HG03565 (cell line): ENCODE measurements around the gene RHOH.
"Not testable (repeated sequence)": the region's sequence is repeated elsewhere in the genome, so short reads cannot be mapped to it uniquely, and the experiment has no call there.

Experiments
- ATAC-seq: cut with Tn5 transposase; IDR thresholded peaks from one replicate; pipeline ENCODE4 v1.9.1; 2021; ENCODE audit warnings: mild to moderate bottlenecking, moderate library complexity; ENCODE audit not compliant: unreplicated experiment

RHOH gene

DNA sequence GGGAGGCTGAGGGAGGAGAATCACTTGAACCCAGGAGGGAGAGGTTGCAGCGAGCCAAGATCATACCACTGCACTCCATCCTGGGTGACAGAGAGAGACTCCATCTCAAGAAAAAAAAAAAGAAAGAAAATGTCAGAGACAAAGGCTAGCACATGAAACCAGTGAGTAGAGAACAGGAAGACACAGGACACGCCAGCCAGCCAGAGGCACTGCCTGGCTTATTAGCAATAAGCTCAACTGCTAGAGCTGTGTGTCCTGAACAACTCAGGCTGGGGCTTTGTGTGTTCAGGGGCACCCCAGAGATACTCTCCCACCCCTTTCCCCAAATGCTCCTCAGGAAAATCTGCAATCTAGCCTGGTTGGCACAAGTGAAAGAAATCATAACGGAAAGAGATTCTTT is 60.0 kb downstream of the RHOH start:
- no peak for ATAC-seq

- ATAC-seq, result no peak
Measured at GRCh38 chr4:40258627-40259026, 61.8 kb downstream of the RHOH start.

DNA sequence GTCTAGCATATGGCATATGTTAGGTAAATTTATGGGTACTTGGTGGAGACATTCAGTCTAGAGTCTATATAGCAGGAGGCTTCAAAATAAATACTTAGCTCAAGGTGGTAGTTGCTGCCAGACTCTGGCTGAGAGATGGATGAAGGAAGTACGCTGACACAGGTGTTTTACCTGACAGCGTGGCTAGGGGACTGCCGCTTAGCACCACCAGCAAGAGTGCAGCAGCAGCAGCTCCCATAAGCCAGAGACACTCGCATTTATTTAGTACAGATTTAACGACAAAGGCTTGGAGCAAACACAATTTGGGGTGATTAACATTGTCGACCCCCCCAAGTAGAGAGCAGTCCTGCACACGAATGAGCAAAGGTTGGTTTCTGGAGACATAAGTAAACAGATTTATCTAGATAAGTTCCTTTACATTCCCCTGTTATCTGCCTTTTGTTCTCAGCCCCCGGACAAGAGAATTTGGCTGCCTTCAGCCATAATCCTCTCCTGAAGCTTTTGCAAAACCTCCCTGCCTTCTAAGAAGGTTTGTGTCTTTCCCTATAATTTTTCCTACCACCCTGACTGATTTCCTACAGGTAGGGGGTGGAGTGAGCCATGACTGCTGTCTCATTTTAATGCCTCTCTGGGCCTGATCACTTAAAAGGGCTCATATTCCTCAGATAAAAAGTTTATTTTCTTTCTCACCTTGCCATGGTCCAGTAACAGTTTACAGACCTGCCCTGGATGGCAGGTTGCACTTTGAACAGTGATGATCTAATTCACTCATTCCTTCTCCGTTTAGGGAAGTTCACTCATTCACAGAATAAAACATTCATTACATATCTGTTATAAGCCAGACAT is 64.6 kb downstream of the RHOH start:
- no peak for ATAC-seq

GRCh38 chr4:40262077-40262528 is 65.3 kb downstream of the RHOH start:
- ATAC-seq, result no peak

DNA sequence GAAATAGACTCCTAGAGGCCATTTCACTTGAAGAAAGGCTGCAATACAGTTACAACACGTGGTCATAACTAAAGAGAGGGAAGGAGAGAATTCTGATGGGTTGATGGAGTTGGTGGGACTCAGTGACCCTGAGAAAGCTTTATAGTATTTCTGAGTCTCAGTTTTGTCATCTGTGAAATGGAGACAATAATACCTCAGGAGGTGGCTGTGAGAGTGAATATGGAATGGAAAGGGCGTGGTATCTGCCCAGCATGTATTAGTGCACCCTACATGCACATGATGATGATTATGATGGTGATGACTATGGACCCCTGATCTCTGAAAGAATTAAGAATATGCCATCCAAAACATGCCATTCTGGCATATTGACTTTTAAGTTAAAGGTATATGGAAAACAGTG is 66.0 kb downstream of the RHOH start:
- no peak for ATAC-seq

DNA sequence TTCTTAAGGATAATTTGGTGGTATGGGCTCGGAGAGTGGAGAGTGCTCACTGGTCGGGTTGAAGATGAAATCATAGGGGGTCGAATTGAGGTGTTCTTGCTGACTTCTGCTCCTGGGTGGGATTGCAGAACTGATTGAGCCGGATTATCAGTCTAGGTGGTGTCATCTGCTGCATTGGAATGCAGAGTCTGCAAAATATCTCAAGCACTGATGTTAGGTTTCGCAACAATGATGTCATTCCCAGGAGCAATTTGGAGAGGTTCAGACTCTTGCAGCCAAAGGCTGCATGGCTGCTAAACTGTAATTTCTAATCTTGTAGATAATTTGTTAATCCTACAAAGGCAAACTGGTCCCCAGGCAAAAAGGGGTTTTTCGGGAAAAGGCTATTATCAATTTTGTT is 67.7 kb downstream of the RHOH start:
- ATAC-seq, result no peak

DNA sequence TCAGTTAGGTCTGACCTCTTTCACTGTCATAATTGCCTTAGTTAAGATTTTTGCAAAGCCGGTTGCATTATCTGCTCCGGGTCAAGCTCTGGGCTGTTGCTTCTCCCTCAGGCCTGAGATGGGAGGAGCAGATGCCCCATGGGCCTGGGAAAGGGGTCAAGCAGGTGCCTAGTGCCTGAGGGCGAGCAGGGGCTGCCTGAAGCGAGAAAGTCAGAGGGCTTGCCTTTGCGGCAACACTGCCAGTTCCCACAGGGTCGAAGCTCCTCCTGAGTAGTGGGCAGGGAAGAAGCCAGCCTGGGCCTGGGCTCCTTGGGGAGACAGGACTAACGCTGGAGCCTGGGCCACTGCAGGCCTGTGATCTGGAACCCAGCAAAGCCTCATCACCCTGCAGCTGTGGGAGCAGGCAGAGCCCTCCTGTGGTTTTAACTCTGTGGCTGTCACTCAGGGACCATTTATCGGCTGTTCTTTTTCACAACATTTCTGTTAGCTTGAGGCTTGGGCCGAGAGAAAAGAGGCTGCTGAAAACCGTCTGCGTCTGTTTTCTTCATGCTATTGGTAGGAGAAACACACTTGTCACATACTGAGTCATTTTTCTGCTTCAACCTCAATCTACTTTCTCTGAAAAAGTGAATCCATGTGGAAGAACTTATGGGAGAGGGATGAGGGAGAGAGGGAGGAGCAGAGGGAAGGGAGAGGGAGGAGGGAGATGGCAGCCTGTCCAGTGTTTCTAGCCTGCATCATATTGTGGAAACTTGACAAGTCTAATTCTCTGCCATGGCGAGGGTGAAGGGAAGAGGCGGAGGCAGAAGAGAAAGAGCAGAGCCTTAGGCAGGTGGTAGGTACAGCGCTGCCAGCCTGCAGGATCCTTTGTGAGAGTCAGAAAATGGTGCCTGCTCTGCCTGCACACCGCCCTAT is 68.4 kb downstream of the RHOH start:
- ATAC-seq, result no peak

DNA sequence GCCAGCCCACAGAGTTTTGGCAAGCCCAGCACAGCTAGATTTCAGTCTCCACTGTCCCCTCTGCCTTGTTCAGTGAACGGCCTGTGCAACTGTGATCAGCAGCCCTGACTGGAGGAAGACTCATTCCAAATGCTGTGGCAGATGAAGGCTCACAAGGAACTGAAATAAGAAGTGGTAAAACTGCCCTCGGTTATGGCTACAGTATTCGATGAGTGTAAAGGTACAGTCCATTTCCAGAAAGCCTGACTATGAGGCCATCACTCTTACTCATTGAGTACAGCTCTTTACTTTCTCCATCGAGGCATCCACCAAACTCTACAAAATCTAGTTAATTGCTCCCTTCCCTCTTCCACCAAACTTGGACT is 69.1 kb downstream of the RHOH start:
- no peak for ATAC-seq

- no peak for ATAC-seq
Measured at GRCh38 chr4:40269133-40269532, 72.3 kb downstream of the RHOH start.

DNA sequence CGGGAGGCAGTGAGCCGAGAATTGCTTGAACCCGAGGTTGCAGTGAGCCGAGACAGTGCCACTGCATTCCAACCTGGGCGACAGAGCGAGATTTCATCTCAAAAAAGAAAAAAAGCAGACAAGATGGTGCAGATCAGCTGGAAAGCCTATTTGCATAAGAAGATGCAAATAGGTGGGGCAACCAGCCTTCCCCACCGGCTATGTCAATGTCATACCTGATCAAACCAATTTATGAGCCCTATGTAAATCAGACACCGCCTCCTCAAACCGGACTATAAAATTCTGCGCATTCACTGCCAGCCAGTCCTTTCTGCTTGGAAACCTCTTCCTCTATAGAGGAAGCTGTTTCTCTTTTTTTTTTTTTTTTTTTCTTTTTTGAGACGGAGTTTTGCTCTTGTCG is 73.8 kb downstream of the RHOH start:
- no peak for ATAC-seq

GRCh38 chr4:40275065-40275730 is 78.4 kb downstream of the RHOH start:
- no peak for ATAC-seq

DNA sequence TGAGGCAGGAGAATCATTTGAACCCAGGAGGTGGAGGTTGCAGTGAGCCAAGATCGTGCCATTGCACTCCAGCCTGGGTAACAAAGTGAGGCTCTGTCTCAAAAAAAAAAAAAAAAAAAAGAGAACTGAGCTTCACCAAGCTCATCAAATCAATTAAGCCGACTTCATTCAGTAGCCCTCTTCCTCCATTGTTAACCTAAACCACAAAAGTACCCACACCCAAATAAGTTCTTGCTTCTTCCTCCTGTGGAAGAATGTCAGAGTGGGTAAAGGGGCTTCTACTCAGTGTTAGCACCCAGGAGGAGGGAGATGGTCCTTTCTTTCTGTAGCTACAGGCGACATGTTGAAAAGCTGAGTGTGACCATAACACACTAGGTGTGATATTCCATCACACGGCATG is 79.7 kb downstream of the RHOH start:
- no peak for ATAC-seq

GRCh38 chr4:40280586-40280985 is 83.8 kb downstream of the RHOH start:
- ATAC-seq, result no peak

DNA sequence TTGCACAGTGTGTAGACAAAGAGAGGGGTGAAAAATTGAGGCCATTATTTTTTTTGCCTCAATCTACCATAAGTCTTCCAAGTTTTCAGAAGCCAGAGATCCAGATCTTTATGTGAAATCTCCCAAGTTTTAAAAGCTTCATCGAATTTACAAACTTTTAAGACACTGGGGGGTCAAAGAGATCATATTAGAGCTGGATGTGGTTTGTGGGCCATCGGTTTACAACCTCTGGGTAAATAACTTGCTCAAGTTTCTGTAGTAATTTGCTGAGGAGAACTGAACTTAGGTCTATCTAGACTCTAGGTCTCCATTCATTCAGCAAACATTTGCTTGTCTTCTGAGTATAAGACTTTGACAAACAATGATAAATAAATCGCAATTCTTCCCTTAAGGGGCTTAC is 84.3 kb downstream of the RHOH start:
- ATAC-seq, result no peak

DNA sequence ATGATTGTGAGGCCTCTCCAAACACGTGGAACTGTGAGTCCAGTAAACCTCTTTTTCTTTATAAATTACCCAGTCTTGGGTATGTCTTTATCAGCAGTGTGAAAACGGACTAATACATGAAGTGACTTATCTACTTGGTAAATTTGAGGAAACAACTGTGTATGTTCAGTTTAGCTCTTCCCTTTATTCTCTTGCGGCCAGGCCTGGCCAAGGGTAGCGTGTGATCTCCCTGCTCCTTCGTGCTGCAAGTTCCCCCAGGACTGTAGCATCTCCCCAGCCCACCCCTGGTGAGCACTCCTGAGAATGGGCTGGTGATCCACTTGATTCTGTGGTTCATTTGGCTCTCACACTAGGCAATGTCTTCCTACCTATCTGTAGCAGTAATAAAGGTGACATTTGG is 85.1 kb downstream of the RHOH start:
- no peak for ATAC-seq

DNA sequence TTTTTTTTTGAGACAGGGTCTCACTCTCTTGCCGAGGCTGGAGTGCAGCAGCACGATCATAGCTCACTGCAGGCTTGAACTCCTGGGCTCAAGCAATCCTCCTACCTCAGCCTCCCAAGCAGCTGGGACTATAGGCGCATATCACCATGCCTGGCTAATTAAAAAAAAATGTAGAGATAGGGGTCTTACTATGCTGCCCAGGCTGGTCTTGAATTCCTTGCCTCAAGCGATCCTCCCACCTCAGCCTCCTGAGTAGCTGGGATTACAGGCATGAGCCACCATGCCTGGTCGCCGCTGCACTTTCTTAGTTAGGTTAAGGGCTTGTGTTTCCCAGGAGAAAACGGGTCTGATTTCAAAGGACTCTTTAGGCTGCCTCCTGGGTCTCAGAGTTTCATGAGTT is 86.0 kb downstream of the RHOH start:
- not testable (repeated sequence) for ATAC-seq

DNA sequence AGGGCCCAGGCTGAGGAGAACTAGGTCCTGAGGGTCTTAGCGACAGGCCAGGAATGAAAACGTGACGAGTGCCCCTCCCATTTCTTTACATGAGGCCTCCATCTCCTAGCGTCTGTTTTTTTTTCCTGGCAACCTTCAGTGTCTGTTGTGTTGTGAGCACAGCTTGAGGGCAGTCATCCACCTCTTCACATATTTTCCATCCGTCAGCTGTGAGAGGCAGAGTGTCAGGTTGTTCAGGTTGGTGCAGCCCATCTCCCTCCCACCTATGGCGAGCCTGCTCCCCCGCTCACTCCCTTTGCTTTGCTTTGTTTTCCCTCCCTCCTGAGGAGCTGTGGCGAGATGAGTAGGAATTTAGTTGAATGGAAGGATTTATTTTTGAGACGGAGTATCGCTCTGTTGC is 86.6 kb downstream of the RHOH start:
- no peak for ATAC-seq

DNA sequence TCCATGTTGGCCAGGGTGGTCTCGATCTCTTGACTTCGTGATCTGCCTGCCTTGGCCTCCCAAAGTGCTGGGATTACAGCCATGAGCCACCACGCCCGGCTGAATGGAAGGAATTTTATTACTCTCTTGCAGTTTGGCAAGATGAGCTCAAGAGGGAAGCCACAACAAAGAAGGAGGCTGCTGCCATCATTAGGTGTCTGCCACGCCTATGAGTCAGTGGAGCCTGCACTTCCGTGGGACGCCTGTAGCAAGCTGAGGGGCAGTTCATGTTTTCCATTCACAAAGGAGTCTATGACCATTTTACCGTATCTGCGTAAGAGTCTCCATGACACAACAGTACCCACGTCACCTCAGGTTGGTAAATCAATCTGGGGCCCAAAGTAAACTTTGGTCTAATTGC is 87.1 kb downstream of the RHOH start:
- no peak for ATAC-seq

GRCh38 chr4:40285692-40286091 is 88.9 kb downstream of the RHOH start:
- ATAC-seq, result no peak

GRCh38 chr4:40288566-40288965 is 91.7 kb downstream of the RHOH start:
- no peak for ATAC-seq

DNA sequence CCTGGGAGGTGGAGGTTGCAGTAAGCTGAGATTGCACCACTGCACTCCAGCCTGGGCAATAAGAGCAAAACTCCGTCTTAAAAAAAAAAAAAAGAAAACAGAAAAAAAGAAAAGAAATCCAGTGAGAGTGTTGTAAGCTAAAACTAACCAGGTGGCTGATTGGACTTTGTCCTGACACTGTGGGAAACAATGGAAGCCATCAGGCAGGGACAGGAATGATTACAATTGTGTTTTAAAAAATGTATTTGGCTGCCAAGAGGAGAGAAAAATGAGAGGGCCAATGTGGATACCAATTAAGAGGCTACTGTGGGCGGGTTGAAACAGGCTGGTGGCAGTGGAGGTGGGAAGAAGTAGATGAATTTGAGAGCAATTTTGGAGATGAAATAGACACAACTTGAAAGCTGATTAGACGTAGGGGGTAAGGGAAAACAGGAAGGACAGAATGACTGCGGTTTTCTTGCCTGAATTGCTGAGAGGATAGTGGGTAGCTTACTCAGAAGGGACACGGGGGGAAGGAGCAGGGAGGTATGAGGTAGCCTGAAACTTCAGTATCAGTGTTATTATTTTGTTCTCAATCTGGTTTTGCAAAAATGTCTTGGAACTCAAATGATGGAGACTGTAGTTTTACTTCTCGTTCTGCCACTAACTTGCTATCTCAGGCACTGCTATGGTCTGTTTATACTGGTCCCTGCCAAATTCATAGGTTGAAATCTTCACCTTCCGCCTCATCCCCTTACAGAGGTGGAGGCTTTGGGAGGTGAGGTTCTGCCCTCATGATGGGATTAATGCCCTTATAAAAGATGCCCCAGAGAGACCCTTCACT is 92.7 kb downstream of the RHOH start:
- no peak for ATAC-seq
